OCI-LY1 (cell line): ENCODE data around the gene CCDC87.
A peak's percentile ranks its signal among the peaks of the same experiment; 100 is the strongest.

Experiments used
- CTCF ChIP-seq: fragments of 200-600 bp; sonication (generic), shearing (Covaris generic); IDR thresholded peaks from 2 replicates; pipeline ENCODE4 v1.5.1; 2017; ENCODE audit warnings: mild to moderate bottlenecking, antibody characterized with exemption, low read length, moderate library complexity, mixed read lengths
- EZH2 ChIP-seq: fragments of 200-600 bp; sonication (generic), shearing (Covaris generic); IDR thresholded peaks from 2 replicates; pipeline ENCODE4 v1.8.0; 2017; ENCODE audit warnings: borderline replicate concordance, mixed run types, mild to moderate bottlenecking, antibody characterized with exemption, low read length, moderate library complexity, mixed read lengths

GRCh38 chr11:66543263-66544107 is 49.4 kb downstream of the CCDC87 start:
- TF ChIP-seq CTCF: peak; percentile 82
- no peak for TF ChIP-seq EZH2
